Measurements from ENCODE around the gene SRL. TPM values are rescaled to one million over a fixed set of nuclear protein-coding genes. Genes with fewer than 3 reads are reported as not detected.

SRL gene
- total RNA-seq, 2 experiments from 2014 or later: not detected

- intact Hi-C loops (cut with DNase I, micrococcal nuclease): loop anchor here in 1 of 2 experiments (10.0 kb wide), 1 partner anchor 303 kb away; no protein-coding TSS in a partner anchor
Measured at GRCh38 chr16:4217204-4218131, 24.4 kb downstream of the SRL start.

GRCh38 chr16:4216596-4216995, 25.3 kb downstream of the SRL start:
- DNase-seq (no peak), ATAC-seq (ENCODE audit: poor library complexity) (no peak)
- ChIA-PET POLR2A (no interaction called here), CTCF (no interaction called here)
- Histone ChIP-seq H3K4me1 (ENCODE audit: insufficient read depth, low read length) (no peaks in the 10 kb centered on the region), H3K27me3 (ENCODE audit: control insufficient read depth in 1 of 2, insufficient read depth in 2 of 2, low read length in 2 of 2) (no peaks in the 10 kb centered on the region), H3K4me3 (ENCODE audit: low read length) (no peak overlapping the region), H3K9me3 (ENCODE audit: control insufficient read depth in 1 of 2, insufficient read depth in 1 of 2, low read length in 2 of 2) (no peaks in the 10 kb centered on the region), H3K36me3 (ENCODE audit: insufficient read depth, low read length) (no peaks in the 10 kb centered on the region), H3K27ac (ENCODE audit: low read depth in 1 of 2, low read length in 2 of 2) (no peak overlapping the region)
- no peaks in the 10 kb centered on the region for H3K4me1 Mint-ChIP-seq (ENCODE audit: low read depth)
- intact Hi-C loops (cut with DNase I, micrococcal nuclease): loop anchor here in 1 of 2 experiments (10.0 kb wide), 1 partner anchor 302 kb away; no protein-coding TSS in a partner anchor
- no peak overlapping the region for H3K27ac Mint-ChIP-seq
- no peak for TF ChIP-seq CTCF (IDR thresholded peaks at IDR 0.05)
- H3K4me3 Mint-ChIP-seq: no peak overlapping the region
- no peaks in the 10 kb centered on the region for H3K36me3 Mint-ChIP-seq (ENCODE audit: low read depth)
- no peaks in the 10 kb centered on the region for H3K9me3 Mint-ChIP-seq
- H3K27me3 Mint-ChIP-seq: peaks cover 8% of the 10 kb centered on the region

More at GRCh38 chr16:4217204-4218131, 24.4 kb downstream of the SRL start:
- H3K27me3 ChIP-seq (ENCODE audit: control insufficient read depth in 1 of 2, insufficient read depth in 2 of 2, low read length in 2 of 2): no peaks in the 10 kb centered on the region
- H3K36me3 Mint-ChIP-seq (ENCODE audit: low read depth): no peaks in the 10 kb centered on the region
- H3K27ac ChIP-seq (ENCODE audit: low read depth in 1 of 2, low read length in 2 of 2): no peak overlapping the region
- no peak for DNase-seq
- no peaks in the 10 kb centered on the region for H3K9me3 Mint-ChIP-seq
- no peak for TF ChIP-seq CTCF (IDR thresholded peaks at IDR 0.05)
- no peaks in the 10 kb centered on the region for H3K9me3 ChIP-seq (ENCODE audit: control insufficient read depth in 1 of 2, insufficient read depth in 1 of 2, low read length in 2 of 2)
- H3K4me3 ChIP-seq (ENCODE audit: low read length): no peak overlapping the region
- H3K4me1 Mint-ChIP-seq (ENCODE audit: low read depth): no peaks in the 10 kb centered on the region
- peaks cover 8% of the 10 kb centered on the region for H3K27me3 Mint-ChIP-seq
- H3K27ac Mint-ChIP-seq: no peak overlapping the region
- H3K36me3 ChIP-seq (ENCODE audit: insufficient read depth, low read length): no peaks in the 10 kb centered on the region
- no peak overlapping the region for H3K4me3 Mint-ChIP-seq
- no peaks in the 10 kb centered on the region for H3K4me1 ChIP-seq (ENCODE audit: insufficient read depth, low read length)
- POLR2A ChIA-PET: no interaction called here
- CTCF ChIA-PET: no interaction called here
- no peak for ATAC-seq (ENCODE audit: poor library complexity)

- H3K27me3 ChIP-seq (ENCODE audit: control insufficient read depth in 1 of 2, insufficient read depth in 2 of 2, low read length in 2 of 2): no peaks in the 10 kb centered on the region
- no peak overlapping the region for H3K27ac Mint-ChIP-seq
Measured at GRCh38 chr16:4215106-4215505, 26.8 kb downstream of the SRL start.

More at GRCh38 chr16:4215106-4215505, 26.8 kb downstream of the SRL start:
- Mint-ChIP-seq H3K9me3 (no peaks in the 10 kb centered on the region), H3K4me3 (no peak overlapping the region), H3K4me1 (ENCODE audit: low read depth) (no peaks in the 10 kb centered on the region), H3K36me3 (ENCODE audit: low read depth) (no peaks in the 10 kb centered on the region), H3K27me3 (peaks cover 8% of the 10 kb centered on the region)
- Histone ChIP-seq H3K4me1 (ENCODE audit: insufficient read depth, low read length) (no peaks in the 10 kb centered on the region), H3K4me3 (ENCODE audit: low read length) (no peak overlapping the region), H3K9me3 (ENCODE audit: control insufficient read depth in 1 of 2, insufficient read depth in 1 of 2, low read length in 2 of 2) (no peaks in the 10 kb centered on the region), H3K36me3 (ENCODE audit: insufficient read depth, low read length) (no peaks in the 10 kb centered on the region), H3K27ac (ENCODE audit: low read depth in 1 of 2, low read length in 2 of 2) (no peak overlapping the region)
- intact Hi-C loops (cut with DNase I, micrococcal nuclease): loop anchor here in 1 of 2 experiments (10.0 kb wide), 1 partner anchor 300 kb away; no protein-coding TSS in a partner anchor
- DNase-seq (no peak), ATAC-seq (ENCODE audit: poor library complexity) (no peak)
- TF ChIP-seq CTCF (IDR thresholded peaks at IDR 0.05): no peak
- CTCF ChIA-PET: no interaction called here
- POLR2A ChIA-PET: no interaction called here
